Effector memory CD4-positive, alpha-beta T cell (primary cell): ENCODE measurements around the gene CD84.
"Not testable (repeated sequence)": the region's sequence is repeated elsewhere in the genome, so short reads cannot be mapped to it uniquely, and the experiment has no call there.

Experiments used
- DNase-seq, 3 donors: peaks; one replicate each; pipeline ENCODE4 v3.0.0-alpha.2; 2020
- H3K27ac ChIP-seq: 2 replicates; pipeline ENCODE4 v1.7.0; 2013; ENCODE audit warnings: mild to moderate bottlenecking, low read length, moderate library complexity; ENCODE audit not compliant: insufficient read depth, poor library complexity, severe bottlenecking
- H3K27me3 ChIP-seq: replicated peaks from 2 replicates; pipeline ENCODE4 v1.7.0; 2013; ENCODE audit warnings: mild to moderate bottlenecking, low read length; ENCODE audit not compliant: insufficient read depth, control insufficient read depth, poor library complexity, severe bottlenecking
- H3K36me3 ChIP-seq: 2 replicates; pipeline ENCODE4 v1.7.0; 2013; ENCODE audit warnings: mild to moderate bottlenecking, low read length, moderate library complexity; ENCODE audit not compliant: control insufficient read depth, insufficient read depth
- H3K4me1 ChIP-seq: 2 replicates; pipeline ENCODE4 v1.7.0; 2013; ENCODE audit warnings: low read length, mild to moderate bottlenecking; ENCODE audit not compliant: control insufficient read depth, insufficient read depth, poor library complexity, severe bottlenecking
- H3K4me3 ChIP-seq: 2 replicates; pipeline ENCODE4 v1.7.0; 2013; ENCODE audit warnings: low read length, low read depth, mild to moderate bottlenecking; ENCODE audit not compliant: insufficient read depth, poor library complexity, severe bottlenecking
- H3K9me3 ChIP-seq: 2 replicates; pipeline ENCODE4 v1.7.0; 2013; ENCODE audit warnings: mild to moderate bottlenecking, low read length, moderate library complexity; ENCODE audit not compliant: control insufficient read depth

Gene CD84

DNA sequence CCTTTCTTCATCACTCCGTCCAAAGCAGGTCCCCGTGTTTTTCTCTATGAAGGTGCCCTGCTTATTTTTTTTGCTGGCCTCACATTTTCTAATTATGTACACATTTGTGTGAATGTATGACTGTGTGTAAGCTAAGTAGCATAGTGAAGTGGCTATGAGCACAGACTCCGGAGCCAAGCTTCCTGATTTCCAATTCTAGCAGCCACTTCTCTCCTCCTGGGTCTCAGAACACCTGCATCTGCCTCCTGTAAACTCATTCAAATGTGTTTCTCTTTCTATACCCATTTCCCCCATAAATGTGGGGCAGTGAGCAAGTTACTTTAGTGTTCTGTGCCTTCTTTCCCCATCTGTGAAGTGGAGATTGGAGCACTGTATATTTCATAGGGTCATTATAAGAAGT, 58.3 kb downstream of the CD84 start:
- Histone ChIP-seq H3K4me1 (peaks cover 24% of the 10 kb centered on the region), H3K4me3 (peak overlapping the region; percentile 49), H3K9me3 (no peaks in the 10 kb centered on the region), H3K27ac (peak overlapping the region; percentile 69), H3K27me3 (no peaks in the 10 kb centered on the region), H3K36me3 (no peaks in the 10 kb centered on the region)
- no peak for DNase-seq

DNA sequence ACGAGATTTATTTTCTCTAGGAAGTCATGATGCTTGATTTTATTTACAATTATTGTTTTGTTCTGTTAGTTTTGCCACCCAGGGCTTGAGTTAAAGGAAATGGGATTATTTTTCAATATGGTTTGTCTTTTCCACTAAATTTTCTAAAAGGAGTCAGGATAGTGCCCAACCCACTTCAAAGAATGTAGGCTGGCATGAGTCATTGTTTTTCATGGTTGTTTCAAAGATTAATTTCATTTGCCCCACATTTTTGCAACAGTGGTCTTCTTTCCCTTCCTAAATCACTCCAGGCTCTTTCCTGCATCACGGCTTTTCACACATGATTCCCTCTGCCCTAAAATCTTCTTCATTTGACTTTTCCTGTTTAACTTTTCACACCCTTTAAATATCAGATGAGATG, 58.7 kb downstream of the CD84 start:
- H3K4me3 ChIP-seq = peak overlapping the region; percentile 49
- peaks cover 27% of the 10 kb centered on the region for H3K4me1 ChIP-seq
- no peaks in the 10 kb centered on the region for H3K27me3 ChIP-seq
- H3K36me3 ChIP-seq = no peaks in the 10 kb centered on the region
- peak overlapping the region; percentile 69 for H3K27ac ChIP-seq
- DNase-seq = no peak
- no peaks in the 10 kb centered on the region for H3K9me3 ChIP-seq

DNA sequence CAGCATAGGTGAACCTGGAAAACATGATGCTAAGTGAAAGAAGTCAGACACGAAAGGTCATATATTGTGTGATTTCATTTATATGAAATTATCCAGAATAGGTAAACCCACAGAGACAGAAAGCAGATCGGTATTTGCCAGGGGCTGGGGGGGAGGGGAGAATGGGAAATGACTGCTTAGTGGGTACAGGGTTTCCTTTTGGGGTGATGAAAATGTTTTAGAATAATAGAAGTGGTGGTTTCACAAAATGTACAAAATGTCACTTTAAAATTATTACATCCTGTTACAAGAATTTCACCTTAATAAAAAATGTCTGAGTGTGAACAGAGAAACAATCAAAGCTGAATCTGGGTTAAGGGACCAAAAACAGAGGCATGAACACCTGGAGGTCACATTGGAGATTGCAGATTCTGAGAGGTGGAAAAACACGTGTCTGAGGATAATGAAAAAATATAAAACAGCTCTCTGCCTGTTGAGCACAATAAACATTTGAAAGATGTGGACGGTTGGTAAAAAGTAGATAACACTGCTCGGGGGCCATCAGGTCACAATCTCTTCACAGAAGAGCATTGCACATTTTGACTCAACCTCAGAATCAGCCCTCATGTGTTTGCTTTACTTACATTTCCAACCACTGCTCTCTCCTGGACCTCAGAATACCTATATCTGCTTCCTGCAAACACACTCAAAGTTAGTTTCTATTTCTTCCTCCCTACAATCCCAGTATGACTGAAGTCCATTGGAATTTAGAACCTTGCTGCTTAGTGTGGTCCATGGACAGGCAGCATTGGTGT, 59.5 kb downstream of the CD84 start:
- H3K36me3 ChIP-seq = no peaks in the 10 kb centered on the region
- no peak for DNase-seq
- no peaks in the 10 kb centered on the region for H3K27me3 ChIP-seq
- peak overlapping the region; percentile 69 for H3K27ac ChIP-seq
- peak overlapping the region; percentile 49 for H3K4me3 ChIP-seq
- H3K9me3 ChIP-seq = no peaks in the 10 kb centered on the region
- peaks cover 27% of the 10 kb centered on the region for H3K4me1 ChIP-seq

DNA sequence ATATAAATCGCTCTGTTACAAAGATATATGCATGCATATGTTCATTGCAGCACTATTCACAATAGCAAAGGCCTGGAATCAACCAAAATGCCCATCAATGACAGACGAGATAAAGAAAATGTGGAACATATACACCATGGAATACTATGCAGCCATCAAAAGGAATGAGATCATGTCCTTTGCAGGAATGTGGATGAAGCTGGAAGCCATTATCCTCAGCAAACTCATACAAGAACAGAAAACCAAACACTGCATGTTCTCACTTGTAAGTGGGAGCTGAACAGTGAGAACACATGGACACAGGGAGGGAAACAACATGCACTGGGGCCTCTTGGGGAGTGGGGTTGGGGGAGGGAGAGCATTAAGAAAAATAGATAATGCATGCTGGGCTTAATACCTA, 61.8 kb downstream of the CD84 start:
- H3K4me1 ChIP-seq = peaks cover 27% of the 10 kb centered on the region
- DNase-seq, H3K9me3 ChIP-seq, H3K36me3 ChIP-seq, H3K4me3 ChIP-seq, H3K27me3 ChIP-seq, H3K27ac ChIP-seq: not testable (repeated sequence)

DNA sequence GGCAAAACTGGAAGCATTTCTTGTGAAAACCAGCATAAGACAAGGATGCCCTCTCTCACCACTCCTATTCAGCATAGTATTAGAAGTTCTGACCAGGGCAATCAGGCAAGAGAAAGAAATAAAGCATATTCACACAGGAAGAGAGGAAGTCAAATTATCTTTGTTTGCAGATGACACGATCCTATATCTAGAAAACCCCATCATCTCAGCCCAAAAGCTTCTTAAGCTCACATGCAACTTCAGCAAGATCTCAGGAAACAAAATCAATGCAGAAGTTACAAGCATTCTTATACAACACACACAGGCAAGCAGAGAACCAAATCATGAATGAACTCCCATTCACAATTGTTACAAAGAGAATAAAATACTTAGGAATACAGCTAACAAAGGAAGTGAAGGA, 63.4 kb downstream of the CD84 start:
- H3K4me3 ChIP-seq, H3K27ac ChIP-seq, H3K9me3 ChIP-seq, DNase-seq, H3K27me3 ChIP-seq: not testable (repeated sequence)
- H3K36me3 ChIP-seq = peaks cover 15% of the 10 kb centered on the region
- H3K4me1 ChIP-seq = peaks cover 25% of the 10 kb centered on the region

DNA sequence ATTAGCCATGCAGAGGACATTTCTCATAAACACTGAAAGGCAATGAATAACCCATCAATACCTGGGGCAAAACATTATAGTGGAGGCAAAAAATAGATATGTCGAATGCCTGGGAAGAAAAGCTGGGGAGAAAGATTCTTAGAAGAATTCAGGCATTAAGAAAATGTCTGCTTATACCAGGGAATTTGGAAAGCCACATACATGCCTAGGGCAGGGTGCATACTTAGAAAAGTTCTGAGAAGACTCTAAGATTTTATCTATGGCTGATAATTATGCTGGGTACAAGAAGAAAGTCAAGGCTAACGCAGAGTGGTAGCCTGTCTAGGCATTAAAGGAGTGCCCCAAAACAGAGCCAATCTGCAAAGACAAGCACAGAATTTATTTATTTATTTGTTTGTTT, 74.6 kb downstream of the CD84 start:
- no peak overlapping the region for H3K27ac ChIP-seq
- DNase-seq = no peak
- peaks cover 3% of the 10 kb centered on the region for H3K4me1 ChIP-seq
- no peak overlapping the region for H3K4me3 ChIP-seq
- H3K27me3 ChIP-seq = no peaks in the 10 kb centered on the region
- H3K36me3 ChIP-seq = peaks cover 3% of the 10 kb centered on the region
- peaks cover under 1% of the 10 kb centered on the region for H3K9me3 ChIP-seq

DNA sequence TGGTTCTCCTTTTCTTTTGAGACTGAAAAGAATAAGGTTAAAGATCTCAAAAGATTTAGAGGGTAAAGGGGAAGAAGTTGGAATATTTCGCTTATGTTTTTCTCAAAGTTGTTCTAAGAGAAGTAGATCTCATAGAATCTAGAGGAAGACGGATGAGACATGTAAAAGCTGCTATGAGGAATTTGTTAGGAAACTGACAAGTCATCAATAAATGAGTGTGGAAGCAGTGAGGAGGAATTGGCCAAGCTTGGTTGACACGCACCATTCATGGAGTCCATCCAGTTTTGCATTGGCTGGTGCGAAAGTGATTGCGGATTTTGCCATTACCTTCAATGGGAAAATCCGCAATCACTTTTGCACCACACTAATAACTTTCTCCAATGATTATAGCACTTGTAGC, 76.2 kb downstream of the CD84 start:
- peaks cover 3% of the 10 kb centered on the region for H3K4me1 ChIP-seq
- H3K27me3 ChIP-seq = no peaks in the 10 kb centered on the region
- no peak for DNase-seq
- no peak overlapping the region for H3K27ac ChIP-seq
- H3K4me3 ChIP-seq = no peak overlapping the region
- H3K36me3 ChIP-seq = peaks cover 3% of the 10 kb centered on the region
- H3K9me3 ChIP-seq = no peaks in the 10 kb centered on the region

DNA sequence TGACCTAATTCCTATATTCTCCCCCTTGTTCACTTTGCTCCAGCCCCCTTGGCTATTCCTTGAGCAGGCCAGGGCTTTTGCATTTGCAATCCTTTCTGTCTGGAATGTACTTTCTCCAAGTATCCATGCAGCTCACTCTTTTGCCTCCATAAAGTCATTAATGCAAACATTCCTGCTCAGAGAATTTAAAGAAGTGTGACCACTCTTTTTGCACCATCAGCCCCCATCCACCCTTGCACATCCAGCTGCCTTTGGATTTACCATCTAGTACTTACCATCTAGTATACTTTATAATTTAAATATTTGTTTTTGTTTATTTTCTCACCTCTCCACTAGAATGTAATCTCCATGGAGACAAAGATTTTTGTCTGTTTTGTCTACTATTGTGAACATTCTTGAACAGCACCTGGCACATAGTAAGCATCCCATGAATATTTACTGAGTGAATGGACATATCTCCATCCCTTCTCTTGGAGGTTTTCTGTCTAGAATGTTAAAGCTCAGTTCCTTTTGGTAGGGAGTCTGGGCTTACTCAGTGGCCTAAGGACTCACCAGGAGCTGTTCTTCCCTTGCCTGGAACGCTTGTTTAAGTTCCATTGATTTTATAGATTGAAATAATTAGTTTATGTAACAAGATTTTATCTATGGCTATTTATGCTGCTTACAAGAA, 78.8 kb downstream of the CD84 start:
- Histone ChIP-seq H3K9me3 (no peaks in the 10 kb centered on the region), H3K27me3 (no peaks in the 10 kb centered on the region), H3K4me1 (peaks cover 3% of the 10 kb centered on the region), H3K27ac (no peak overlapping the region), H3K4me3 (no peak overlapping the region), H3K36me3 (peaks cover 15% of the 10 kb centered on the region)
- DNase-seq = no peak

DNA sequence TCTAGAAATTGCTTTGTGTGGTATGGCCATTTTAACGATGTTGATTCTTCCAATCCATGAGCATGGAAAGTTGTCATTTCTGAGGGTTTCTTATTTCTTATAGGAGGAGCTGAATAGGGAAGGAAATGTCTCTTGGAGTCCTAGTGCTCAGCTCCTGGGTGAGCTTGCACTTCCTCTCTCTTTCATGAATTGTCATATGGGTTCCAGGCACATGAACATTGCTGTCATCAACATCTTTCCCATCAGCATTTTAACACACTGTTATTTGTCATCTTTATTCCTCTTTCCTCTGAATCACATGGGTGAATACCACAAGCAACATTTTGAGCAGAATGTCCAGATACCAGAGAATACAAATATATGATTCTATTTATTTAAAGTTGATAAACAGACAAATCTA, 79.7 kb downstream of the CD84 start:
- H3K36me3 ChIP-seq = peaks cover 19% of the 10 kb centered on the region
- H3K4me3 ChIP-seq = no peak overlapping the region

DNA sequence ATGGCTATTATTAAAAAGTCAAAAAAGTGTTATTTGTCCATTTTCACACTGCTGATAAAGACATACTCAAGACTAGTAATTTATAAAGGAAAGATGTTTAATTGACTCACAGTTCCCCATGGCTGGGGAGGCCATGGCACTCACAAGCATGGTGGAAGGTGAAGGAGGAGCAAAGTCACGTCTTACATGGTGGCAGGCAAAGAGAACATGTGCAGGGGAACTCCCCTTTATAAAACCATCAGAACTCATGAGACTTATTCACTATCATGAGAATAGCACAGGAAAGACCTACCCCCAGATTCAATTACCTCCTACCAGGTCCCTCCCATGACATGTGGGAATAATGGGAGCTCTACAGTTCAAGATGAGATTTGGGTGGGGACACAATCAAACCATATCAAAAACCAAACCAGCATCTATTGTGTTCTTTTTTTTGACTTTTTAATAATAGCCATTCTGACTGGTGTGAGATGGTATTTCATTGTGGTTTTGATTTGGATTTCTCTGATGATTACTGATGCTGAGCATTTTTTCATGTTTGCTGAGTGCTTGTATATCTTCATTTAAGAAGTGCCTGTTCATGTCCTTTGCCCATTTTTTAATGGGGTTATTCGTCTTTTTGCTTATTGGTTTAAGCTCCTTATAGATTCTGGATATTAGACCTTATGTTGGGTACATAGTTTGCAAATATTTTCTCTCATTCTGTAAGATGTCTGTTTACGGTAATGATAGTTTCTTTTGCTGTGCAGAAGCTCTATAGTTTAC, 80.8 kb downstream of the CD84 start:
- not testable (repeated sequence) for H3K27me3 ChIP-seq, H3K4me3 ChIP-seq, H3K9me3 ChIP-seq, DNase-seq, H3K4me1 ChIP-seq, H3K27ac ChIP-seq
- H3K36me3 ChIP-seq = peaks cover 20% of the 10 kb centered on the region

More for the DNA sequence above, 79.7 kb downstream of the CD84 start:
- DNase-seq = no peak
- no peaks in the 10 kb centered on the region for H3K27me3 ChIP-seq
- no peak overlapping the region for H3K27ac ChIP-seq
- no peaks in the 10 kb centered on the region for H3K9me3 ChIP-seq
- peaks cover 3% of the 10 kb centered on the region for H3K4me1 ChIP-seq
